Neural crest cell (in vitro differentiated cells): ENCODE results near the gene SPATS2L. TPM values are rescaled to one million over a fixed set of nuclear protein-coding genes. Genes with fewer than 3 reads are reported as not detected.

ENCODE experiments used
- DNase-seq: peaks from one replicate; pipeline ENCODE4 v3.0.0; 2021; ENCODE audit warnings: low read depth, mixed read lengths, low spot score
- H3K27ac Mint-ChIP-seq: one replicate; pipeline ENCODE4 v1.8.0; 2021; ENCODE audit warnings: mild to moderate bottlenecking, mixed read lengths; ENCODE audit not compliant: unreplicated experiment
- H3K27me3 Mint-ChIP-seq: 2 replicates; pipeline ENCODE4 v1.8.0; 2021; ENCODE audit warnings: low read depth, mild to moderate bottlenecking, mixed read lengths
- H3K36me3 Mint-ChIP-seq: 2 replicates; pipeline ENCODE4 v1.8.0; 2021; ENCODE audit warnings: low read depth, mild to moderate bottlenecking, mixed read lengths
- H3K4me1 Mint-ChIP-seq: 2 replicates; pipeline ENCODE4 v1.8.0; 2021; ENCODE audit warnings: mixed read lengths
- H3K4me3 Mint-ChIP-seq: one replicate; pipeline ENCODE4 v1.8.0; 2021; ENCODE audit warnings: mild to moderate bottlenecking, mixed read lengths
- H3K9me3 Mint-ChIP-seq: 2 replicates; pipeline ENCODE4 v1.8.0; 2021; ENCODE audit warnings: mixed read lengths
- total RNA-seq: library from RNA; stranded (reverse); gene quantifications from 2 replicates; pipeline ENCODE4 v1.2.1, GENCODE V29; 2021
- TF ChIP-seq, protein P1 (sequence below): fragments of 200-600 bp; sonication (generic); conservative IDR thresholded peaks from 2 replicates; pipeline ENCODE4 v1.5.0; 2021; ENCODE audit warnings: antibody characterized with exemption, mild to moderate bottlenecking

The SPATS2L gene
- total RNA-seq, 1 donor from 2014 or later: 24.9 TPM

DNA sequence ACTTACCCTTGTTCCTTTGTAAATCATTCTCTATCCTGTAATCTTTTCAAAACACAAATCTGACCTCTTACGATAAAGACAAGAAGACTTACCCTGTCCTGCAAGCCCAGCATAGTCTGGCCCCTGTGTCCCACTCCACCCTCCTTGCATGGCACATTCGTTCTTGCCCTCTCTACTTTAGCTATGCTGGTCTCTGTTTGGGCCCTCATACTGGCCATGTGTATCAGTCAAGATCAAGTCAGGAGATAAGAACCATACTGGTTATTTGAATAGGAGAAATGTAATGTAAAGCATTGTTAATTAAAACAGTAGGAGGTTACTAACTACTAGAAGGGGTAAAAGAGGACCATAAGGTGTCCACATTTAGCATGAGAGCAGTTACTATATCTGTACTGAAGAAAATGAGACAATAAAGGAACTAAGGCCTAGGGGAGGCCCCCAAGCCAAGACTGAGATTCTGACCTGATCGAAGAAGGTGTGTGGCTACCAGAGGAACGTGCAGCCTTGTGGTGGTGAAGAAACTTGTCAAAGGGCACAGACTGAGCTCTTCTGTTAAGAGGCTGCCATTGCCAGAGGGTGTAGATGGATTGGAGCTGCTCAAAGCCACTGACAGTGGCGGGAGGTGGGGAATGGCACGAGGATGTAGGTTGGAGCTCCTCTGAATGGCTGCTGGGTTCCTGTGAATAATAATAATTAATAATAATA is 122.6 kb downstream of the SPATS2L start:
- no peaks in the 10 kb centered on the region for H3K27me3 Mint-ChIP-seq
- H3K36me3 Mint-ChIP-seq: peaks cover 2% of the 10 kb centered on the region
- TF ChIP-seq, protein P1, sequence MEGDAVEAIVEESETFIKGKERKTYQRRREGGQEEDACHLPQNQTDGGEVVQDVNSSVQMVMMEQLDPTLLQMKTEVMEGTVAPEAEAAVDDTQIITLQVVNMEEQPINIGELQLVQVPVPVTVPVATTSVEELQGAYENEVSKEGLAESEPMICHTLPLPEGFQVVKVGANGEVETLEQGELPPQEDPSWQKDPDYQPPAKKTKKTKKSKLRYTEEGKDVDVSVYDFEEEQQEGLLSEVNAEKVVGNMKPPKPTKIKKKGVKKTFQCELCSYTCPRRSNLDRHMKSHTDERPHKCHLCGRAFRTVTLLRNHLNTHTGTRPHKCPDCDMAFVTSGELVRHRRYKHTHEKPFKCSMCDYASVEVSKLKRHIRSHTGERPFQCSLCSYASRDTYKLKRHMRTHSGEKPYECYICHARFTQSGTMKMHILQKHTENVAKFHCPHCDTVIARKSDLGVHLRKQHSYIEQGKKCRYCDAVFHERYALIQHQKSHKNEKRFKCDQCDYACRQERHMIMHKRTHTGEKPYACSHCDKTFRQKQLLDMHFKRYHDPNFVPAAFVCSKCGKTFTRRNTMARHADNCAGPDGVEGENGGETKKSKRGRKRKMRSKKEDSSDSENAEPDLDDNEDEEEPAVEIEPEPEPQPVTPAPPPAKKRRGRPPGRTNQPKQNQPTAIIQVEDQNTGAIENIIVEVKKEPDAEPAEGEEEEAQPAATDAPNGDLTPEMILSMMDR: no peak
- peaks cover 7% of the 10 kb centered on the region for H3K4me1 Mint-ChIP-seq
- no peak for DNase-seq
- H3K27ac Mint-ChIP-seq: no peak overlapping the region
- no peak overlapping the region for H3K4me3 Mint-ChIP-seq
- no peaks in the 10 kb centered on the region for H3K9me3 Mint-ChIP-seq

DNA sequence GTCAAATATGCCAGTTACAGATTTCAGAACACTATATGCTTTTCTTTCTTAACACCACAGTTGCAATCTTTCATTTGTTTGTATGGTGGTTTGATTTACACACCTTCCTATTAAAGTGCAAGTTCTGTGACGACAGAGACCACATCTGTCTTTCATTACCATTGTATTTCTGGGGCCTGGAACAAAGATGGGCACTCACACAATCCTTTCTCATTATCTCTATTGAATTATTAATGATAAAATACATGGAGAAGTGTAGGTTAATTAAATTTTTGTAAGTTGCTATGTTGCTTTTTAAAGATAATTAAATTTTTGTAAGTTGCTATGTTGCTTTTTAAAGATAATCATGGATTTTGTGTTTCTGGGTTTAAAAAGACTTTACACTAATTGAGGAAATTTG is 123.5 kb downstream of the SPATS2L start:
- TF ChIP-seq, protein P1: no peak
- Mint-ChIP-seq H3K27me3 (no peaks in the 10 kb centered on the region), H3K4me3 (no peak overlapping the region), H3K36me3 (peaks cover 2% of the 10 kb centered on the region), H3K4me1 (peaks cover 7% of the 10 kb centered on the region), H3K9me3 (no peaks in the 10 kb centered on the region), H3K27ac (no peak overlapping the region)
- DNase-seq: no peak

DNA sequence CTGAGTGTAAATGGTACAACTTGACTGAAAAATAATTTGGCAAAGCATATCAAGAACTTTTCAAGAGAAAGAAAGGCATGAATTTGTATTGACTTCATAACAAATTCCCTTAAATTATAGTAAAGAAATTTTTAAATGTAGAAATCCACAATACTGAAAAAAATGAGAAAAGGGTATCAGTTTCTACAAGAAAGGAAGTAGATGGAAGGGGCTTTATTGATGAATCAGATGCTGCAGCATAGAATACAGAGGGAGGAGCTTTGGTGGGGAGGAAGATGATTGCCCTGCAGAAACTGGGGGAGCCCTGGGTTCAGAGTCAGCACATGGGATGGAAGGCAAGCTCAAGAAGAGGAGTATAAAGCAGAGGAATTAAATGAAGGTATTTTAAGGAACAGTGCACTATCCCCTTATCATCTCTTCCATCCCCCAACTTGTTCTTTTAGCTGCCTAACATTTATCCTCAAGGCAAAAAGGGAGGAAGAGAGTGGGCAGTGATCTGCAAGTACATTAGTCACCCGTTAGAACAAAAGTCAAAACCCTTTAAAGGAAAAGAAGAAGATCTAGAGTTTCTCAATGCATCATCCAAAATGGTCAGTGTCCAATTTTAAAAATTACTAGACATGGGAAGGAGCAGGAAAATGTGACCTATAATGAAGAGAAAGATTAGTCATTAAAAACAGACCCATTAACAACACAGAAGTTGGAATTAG is 125.7 kb downstream of the SPATS2L start:
- H3K9me3 Mint-ChIP-seq: peaks cover 7% of the 10 kb centered on the region
- H3K27ac Mint-ChIP-seq: no peak overlapping the region
- H3K4me3 Mint-ChIP-seq: no peak overlapping the region
- TF ChIP-seq, protein P1: no peak
- no peaks in the 10 kb centered on the region for H3K4me1 Mint-ChIP-seq
- H3K27me3 Mint-ChIP-seq: no peaks in the 10 kb centered on the region
- peaks cover 13% of the 10 kb centered on the region for H3K36me3 Mint-ChIP-seq
- no peak for DNase-seq

DNA sequence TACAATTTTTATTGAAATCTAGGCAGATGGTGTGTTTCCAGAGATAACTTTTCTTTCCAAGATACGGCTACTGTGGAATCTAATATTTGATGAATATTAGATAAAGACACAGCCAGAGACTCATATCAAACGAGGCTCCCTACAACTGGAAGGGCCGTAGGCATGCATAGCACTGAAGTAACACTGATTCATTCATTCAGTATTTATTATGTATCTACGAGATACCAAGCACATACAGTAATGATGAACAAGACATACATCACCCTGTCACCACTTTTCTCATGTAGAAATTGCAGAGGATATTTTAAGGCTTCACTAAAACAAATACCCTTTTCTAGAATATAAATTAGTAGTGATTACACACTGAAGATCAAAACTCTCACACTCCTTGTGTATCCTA is 128.9 kb downstream of the SPATS2L start:
- Mint-ChIP-seq H3K4me3 (no peak overlapping the region), H3K36me3 (peaks cover 24% of the 10 kb centered on the region), H3K27me3 (no peaks in the 10 kb centered on the region), H3K9me3 (peaks cover 7% of the 10 kb centered on the region), H3K4me1 (no peaks in the 10 kb centered on the region), H3K27ac (no peak overlapping the region)
- DNase-seq: no peak
- TF ChIP-seq, protein P1: no peak

DNA sequence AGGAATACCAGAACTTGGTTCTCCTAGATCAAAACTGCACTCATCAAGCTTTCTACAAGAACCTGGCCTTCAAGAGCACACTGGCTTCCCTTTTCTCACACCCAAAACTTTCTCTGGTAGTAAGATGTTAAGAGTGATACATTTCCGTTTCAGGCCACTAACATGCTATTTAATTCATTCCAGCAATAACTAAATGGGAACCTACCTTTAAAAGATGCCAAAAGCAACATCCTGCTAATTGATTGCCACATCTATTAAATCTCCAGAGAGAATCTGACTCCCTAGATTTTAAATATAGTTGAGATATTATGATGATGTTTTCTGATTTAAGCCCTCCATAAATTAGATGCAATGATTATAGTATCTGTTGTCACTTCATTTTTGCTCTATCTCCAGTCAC is 131.8 kb downstream of the SPATS2L start:
- H3K27ac Mint-ChIP-seq: no peak overlapping the region
- H3K27me3 Mint-ChIP-seq: no peaks in the 10 kb centered on the region
- no peaks in the 10 kb centered on the region for H3K4me1 Mint-ChIP-seq
- H3K36me3 Mint-ChIP-seq: peaks cover 29% of the 10 kb centered on the region
- no peak for DNase-seq
- peaks cover 7% of the 10 kb centered on the region for H3K9me3 Mint-ChIP-seq
- no peak overlapping the region for H3K4me3 Mint-ChIP-seq
- TF ChIP-seq, protein P1: no peak
